Kidney (tissue), 14 donors: ENCODE measurements around the gene HPCAL1. TPM values are rescaled to one million over a fixed set of nuclear protein-coding genes. Genes with fewer than 3 reads are reported as not detected.

ENCODE experiments used
- DNase-seq, 5 donors: peaks; one replicate each; pipeline ENCODE4 v3.0.0-alpha.2; 2013 to 2020
- FAIRE-seq: peaks from 2 replicates; lab custom pipeline; 2012; peaks lifted over from hg19 to GRCh38; lab: Jason Lieb, UNC
- H3K27ac ChIP-seq, 2 donors: one replicate each; pipeline ENCODE4 v1.7.0; 2013; ENCODE audit warnings: low read depth in 2 of 2, low read length in 2 of 2, inconsistent platforms in 1 of 2
- H3K27me3 ChIP-seq: one replicate; pipeline ENCODE4 v1.7.1; 2013; ENCODE audit warnings: low read length, inconsistent platforms; ENCODE audit not compliant: control insufficient read depth, insufficient read depth
- H3K36me3 ChIP-seq, 3 donors: one replicate each; pipeline versions ENCODE4 v1.7.0 to v1.7.1; 2013; ENCODE audit warnings: low read length in 3 of 3, control low read depth in 1 of 3, inconsistent platforms in 1 of 3; ENCODE audit not compliant: insufficient read depth in 3 of 3, control insufficient read depth in 2 of 3
- H3K4me1 ChIP-seq, 3 donors: one replicate each; pipeline versions ENCODE4 v1.7.0 to v1.7.1; 2013; ENCODE audit warnings: low read length in 3 of 3, inconsistent platforms in 1 of 3, low read depth in 1 of 3; ENCODE audit not compliant: control insufficient read depth in 2 of 3, insufficient read depth in 2 of 3
- H3K4me3 ChIP-seq, 3 donors: one replicate each; pipeline versions ENCODE4 v1.7.0 to v1.8.1; 2013; ENCODE audit warnings: low read length in 3 of 3, control low read depth in 1 of 3, inconsistent platforms in 1 of 3
- H3K9ac ChIP-seq, 3 donors: one replicate each; pipeline versions ENCODE4 v1.7.0 to v1.7.1; 2013; ENCODE audit warnings: low read length in 3 of 3, control low read depth in 1 of 3, inconsistent platforms in 1 of 3
- H3K9me3 ChIP-seq, 3 donors: one replicate each; pipeline versions ENCODE4 v1.7.0 to v1.7.1; 2013; ENCODE audit warnings: low read length in 3 of 3, control low read depth in 1 of 3, inconsistent platforms in 1 of 3; ENCODE audit not compliant: control insufficient read depth in 2 of 3, insufficient read depth in 1 of 3
- intact Hi-C: fragments of 100-400 bp; cut with DNase I; formaldehyde crosslinking; loops from one replicate; pipeline ENCODE4 v1.11.1; 2022
- polyA plus RNA-seq: library from polyadenylated mRNA; stranded (reverse); fragments of 350-450 nt; fragmentation: Illumina TruSeq; extraction: RNeasy Lipid Tissue Mini Kit (QIAGEN cat#74804); gene quantifications from one replicate; pipeline ENCODE4 v1.2.3, GENCODE V29; 2014; ENCODE audit warnings: low read depth, low replicate concordance; ENCODE audit not compliant: insufficient read depth
- total RNA-seq: library from RNA; stranded (reverse); fragmentation: NEBNext Ultra II Directional; extraction: Animal tissue kit (Norgen Biotek cat#: 25700); gene quantifications from one replicate; pipeline ENCODE4 v1.2.1, GENCODE V29; 2021
- TF ChIP-seq, protein P1 (sequence below): IDR thresholded peaks from 3 replicates; pipeline ENCODE4 v1.5.1; 2012; ENCODE audit warnings: mild to moderate bottlenecking, moderate library complexity, borderline replicate concordance; ENCODE audit not compliant: insufficient read depth; ENCODE audit errors: extremely low read depth
- donor health status: control.
- donor health status: control.
- donor health status: control.
- donor health status: control.
- donor health status: control.
- donor health status: DM: yes; HTN: yes; CAD: no.
- donor health status: Normal renal cell carcinoma (clear cell type).

Gene HPCAL1
- total and polyA plus RNA-seq, 2 donors from 2014 or later = 47.3 to 121 TPM

DNA sequence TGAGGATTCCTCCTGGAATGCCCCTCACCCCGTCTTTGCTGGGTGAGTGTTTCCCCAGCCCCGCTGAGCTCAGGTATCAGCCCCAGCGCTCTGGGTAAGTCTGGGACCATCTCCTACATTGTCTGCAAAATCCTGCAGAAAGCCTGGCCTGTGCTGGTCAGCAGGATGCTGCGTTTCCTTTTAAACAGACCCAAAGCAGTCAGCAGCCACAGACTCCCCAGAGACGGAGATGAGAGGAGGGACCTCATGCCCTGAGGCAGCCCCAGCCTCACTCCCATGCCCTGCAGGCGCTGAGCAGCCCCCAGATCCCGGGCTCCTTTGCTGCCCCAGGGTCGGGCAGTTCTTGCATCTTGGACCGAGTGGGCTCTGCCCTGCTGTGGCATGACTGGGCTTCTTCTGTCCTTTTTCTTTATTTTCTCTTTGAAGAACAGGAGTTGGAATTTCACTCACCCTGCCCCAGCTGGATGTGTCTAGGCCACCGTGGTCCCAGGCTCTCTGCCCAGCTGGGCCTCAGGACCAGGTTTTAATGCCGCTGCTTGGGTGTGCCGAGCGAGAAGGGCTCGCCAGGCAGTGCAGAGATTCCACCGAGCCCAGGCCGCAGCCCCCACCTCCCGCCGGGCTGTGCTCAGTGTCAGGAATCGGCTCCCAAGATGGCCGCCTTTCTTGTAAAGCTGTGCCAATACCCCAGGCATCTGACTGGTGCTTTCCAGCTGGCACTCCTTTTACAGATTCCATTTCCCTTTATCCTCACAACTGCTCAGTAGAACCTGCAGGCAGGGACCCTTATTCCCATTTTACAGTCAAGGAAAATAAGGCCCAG is 101.8 kb downstream of the HPCAL1 start:
- intact Hi-C loops = no loop called here
- no peak for FAIRE-seq
- TF ChIP-seq, protein P1, sequence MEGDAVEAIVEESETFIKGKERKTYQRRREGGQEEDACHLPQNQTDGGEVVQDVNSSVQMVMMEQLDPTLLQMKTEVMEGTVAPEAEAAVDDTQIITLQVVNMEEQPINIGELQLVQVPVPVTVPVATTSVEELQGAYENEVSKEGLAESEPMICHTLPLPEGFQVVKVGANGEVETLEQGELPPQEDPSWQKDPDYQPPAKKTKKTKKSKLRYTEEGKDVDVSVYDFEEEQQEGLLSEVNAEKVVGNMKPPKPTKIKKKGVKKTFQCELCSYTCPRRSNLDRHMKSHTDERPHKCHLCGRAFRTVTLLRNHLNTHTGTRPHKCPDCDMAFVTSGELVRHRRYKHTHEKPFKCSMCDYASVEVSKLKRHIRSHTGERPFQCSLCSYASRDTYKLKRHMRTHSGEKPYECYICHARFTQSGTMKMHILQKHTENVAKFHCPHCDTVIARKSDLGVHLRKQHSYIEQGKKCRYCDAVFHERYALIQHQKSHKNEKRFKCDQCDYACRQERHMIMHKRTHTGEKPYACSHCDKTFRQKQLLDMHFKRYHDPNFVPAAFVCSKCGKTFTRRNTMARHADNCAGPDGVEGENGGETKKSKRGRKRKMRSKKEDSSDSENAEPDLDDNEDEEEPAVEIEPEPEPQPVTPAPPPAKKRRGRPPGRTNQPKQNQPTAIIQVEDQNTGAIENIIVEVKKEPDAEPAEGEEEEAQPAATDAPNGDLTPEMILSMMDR = no peak
- H3K4me1 ChIP-seq = peaks cover 0 to 62% (median 60%) of the 10 kb centered on the region in 3 donors
- H3K9me3 ChIP-seq = no peaks in the 10 kb centered on the region
- H3K9ac ChIP-seq = peak overlapping the region in 1 of 3 donors; percentile 5
- no peak for DNase-seq
- peak overlapping the region; percentile 73 to 80 for H3K27ac ChIP-seq
- no peaks in the 10 kb centered on the region for H3K27me3 ChIP-seq
- no peaks in the 10 kb centered on the region for H3K36me3 ChIP-seq
- H3K4me3 ChIP-seq = no peak overlapping the region

DNA sequence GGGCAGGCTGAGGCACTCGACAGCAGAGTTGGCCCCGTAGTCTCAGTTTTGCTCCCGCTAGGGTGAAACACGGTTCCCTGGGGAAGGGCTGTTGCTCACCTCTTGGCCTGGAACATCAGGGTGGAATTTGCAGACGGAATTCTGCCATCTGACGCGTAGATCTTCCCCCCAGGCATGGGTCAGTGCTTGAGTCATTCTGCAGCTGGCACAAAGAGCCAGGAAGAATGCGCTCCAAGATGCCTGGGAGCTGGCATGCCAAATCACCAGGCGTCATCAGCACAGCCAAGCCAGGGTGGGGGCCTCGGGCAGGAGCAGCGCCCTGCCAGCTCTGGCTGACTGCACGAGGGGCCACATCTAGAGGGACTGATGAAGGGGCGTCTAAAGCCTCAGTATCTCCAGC is 102.7 kb downstream of the HPCAL1 start:
- intact Hi-C loops = no loop called here
- H3K4me1 ChIP-seq = peaks cover 0 to 60% (median 55%) of the 10 kb centered on the region in 3 donors
- H3K36me3 ChIP-seq = no peaks in the 10 kb centered on the region
- H3K9me3 ChIP-seq = no peaks in the 10 kb centered on the region
- peak overlapping the region in 1 of 3 donors; percentile 6 for H3K4me3 ChIP-seq
- DNase-seq (peak in 4 of 5 donors; percentile 77 to 93 (median 83)), FAIRE-seq (no peak)
- H3K27ac ChIP-seq = peak overlapping the region; percentile 73 to 80
- TF ChIP-seq, protein P1 = no peak
- peak overlapping the region in 1 of 3 donors; percentile 5 for H3K9ac ChIP-seq
- H3K27me3 ChIP-seq = no peaks in the 10 kb centered on the region

DNA sequence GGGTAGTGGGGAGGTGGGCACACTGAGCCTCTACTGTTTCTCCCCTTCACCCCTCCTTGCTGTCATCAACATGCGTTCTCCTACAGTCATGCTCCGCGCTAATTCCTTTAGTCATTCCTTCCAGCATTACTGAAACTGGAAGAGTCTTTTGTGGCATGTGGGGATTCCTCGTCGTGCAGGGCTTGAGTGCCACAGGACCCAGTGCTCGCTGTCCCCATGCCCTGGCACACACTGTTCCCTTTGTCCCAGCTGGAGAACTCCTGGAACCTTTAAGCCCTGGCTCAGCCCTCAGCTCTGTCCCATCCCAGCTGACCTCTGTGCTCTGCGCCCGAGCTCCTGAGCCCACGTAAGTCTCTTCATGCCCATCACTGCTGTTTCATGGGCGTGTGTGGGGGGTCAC is 103.3 kb downstream of the HPCAL1 start:
- DNase-seq = no peak
- Histone ChIP-seq H3K4me1 (peaks cover 0 to 54% (median 50%) of the 10 kb centered on the region in 3 donors), H3K9ac (no peak overlapping the region), H3K27me3 (no peaks in the 10 kb centered on the region), H3K27ac (peak overlapping the region; percentile 33 to 80), H3K36me3 (no peaks in the 10 kb centered on the region), H3K4me3 (no peak overlapping the region), H3K9me3 (no peaks in the 10 kb centered on the region)
- no peak for FAIRE-seq
- TF ChIP-seq, protein P1 = no peak
- intact Hi-C loops = no loop called here
